Hematopoietic multipotent progenitor cell treated with erythropoietin and hydrocortisone succinate and interleukin-3 and kit ligand, for 8 days (in vitro differentiated cells): ENCODE data around the gene PHYHIPL.

Source experiments
- DNase-seq: peaks from one replicate; pipeline ENCODE4 v3.0.0-alpha.2; 2015

Gene PHYHIPL

DNA sequence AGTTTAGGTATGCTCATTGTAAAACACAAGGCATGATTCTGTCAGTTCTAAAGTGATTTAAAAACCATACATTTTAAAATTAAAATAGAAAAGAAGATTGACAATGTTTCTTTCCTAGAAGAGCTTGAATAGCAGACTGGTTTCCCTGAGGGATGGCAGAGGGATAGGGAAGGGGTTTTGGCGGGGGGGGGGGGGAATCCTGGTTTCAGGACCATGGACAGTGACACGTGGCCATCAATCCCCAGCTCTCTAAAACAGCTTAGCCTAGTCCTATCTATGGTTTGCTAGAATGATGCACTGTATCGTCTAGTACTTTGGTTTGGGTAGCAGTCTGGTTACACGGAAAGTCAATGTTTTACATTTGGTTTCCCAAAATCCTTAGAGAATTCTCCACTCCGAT is 88.7 kb downstream of the PHYHIPL start:
- DNase-seq, result no peak

DNA sequence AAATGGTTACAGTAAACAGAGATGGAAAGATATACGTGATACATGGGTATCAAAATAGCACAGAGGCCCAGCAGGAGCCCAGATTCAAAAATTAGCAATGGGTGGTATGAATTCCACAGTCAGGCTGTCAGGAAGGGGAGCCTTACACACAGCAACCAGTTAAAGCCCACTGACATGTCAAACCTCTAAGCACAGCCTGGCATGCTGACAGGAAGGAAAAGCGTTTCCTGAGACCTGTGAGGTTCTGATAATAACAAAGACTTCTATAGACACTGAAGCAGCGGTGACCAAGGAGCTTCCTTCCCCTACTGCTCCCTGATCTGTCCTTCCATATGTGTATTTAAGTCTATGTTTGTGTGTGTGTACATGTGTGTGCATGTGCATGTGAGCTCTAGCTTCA is 89.9 kb downstream of the PHYHIPL start:
- DNase-seq, result no peak

DNA sequence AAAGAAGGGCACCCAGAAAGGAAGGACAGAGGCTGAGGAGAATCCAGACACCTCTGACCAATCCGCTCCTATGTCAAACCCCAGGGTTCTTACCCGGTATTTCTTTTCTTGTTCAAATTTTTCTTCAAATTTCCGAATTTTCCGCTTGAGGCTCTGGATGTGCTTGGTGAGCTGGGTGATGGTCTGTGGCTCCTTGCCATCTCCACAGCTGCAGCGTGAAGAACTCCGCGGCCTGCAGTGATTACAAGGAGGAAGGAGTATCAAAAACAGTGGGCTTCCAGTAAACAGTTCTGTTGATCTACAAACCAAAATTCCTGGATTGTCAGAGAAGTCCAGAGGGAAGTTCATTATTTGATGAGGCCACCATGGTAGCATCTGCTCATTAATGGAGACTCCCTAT is 92.0 kb downstream of the PHYHIPL start:
- no peak for DNase-seq

DNA sequence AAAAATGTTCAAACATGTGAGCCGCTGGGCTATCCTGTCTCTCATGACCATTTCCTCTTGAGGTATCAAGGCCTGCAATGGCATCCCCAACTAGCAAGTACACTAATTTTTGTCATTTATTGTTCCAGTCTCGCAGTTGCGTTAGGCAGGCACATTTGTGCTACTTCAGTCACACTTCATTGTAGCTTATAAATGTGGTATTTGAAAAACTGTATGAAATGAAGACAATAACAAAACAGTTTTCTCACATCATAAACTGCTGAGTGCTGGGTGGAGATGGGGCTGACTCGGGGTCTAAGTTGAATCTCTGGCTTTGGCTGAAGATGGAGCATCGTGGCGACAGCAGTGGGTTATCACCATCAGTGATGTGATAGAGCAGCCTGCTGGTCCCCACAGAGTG is 93.2 kb downstream of the PHYHIPL start:
- DNase-seq, result no peak

DNA sequence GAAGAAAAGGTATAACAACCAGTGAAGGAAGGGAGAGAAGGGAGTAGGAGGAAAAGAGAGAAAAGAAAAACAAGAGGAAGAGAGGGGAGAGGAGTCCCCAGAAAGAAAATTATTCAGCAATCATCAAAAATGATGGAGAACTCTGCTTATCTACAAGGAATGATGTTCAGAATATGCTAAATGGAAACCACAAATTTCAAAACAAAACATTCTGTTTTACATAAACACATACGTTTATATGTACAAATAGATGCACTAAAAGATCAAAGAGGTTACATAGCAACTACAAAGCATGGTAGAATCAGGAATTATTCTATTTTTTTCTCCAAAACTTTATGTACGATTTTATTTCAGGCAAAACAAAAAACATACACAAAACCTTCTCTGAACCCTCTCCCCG is 94.0 kb downstream of the PHYHIPL start:
- DNase-seq, result no peak

- no peak for DNase-seq
Measured at GRCh38 chr10:59271160-59271559, 94.7 kb downstream of the PHYHIPL start.

- DNase-seq, result no peak
Measured at GRCh38 chr10:59272061-59272460, 95.6 kb downstream of the PHYHIPL start.

- DNase-seq, result no peak
Measured at GRCh38 chr10:59273445-59273844, 97.0 kb downstream of the PHYHIPL start.

- no peak for DNase-seq
Measured at GRCh38 chr10:59276133-59276532, 99.7 kb downstream of the PHYHIPL start.

GRCh38 chr10:59276919-59277318 is 100.5 kb downstream of the PHYHIPL start:
- DNase-seq, result no peak

DNA sequence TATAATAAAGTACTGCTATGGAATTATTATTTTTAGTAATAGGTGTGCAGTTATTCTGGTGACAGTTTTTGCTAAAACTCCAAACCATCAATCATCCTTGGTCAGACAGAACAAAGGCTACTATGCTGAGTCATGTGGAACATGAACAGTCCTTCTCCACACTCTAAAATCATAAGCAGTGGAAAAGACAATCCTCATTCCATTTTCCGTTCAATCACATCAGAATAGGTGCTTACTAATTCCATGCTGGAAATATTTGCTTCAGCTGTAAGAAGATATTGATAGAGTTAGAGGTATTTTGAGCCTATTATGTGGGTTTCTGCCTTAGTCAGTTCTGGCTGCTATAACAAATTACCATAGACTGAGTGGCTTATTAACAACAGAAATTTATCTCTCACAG is 103.0 kb downstream of the PHYHIPL start:
- no peak for DNase-seq

DNA sequence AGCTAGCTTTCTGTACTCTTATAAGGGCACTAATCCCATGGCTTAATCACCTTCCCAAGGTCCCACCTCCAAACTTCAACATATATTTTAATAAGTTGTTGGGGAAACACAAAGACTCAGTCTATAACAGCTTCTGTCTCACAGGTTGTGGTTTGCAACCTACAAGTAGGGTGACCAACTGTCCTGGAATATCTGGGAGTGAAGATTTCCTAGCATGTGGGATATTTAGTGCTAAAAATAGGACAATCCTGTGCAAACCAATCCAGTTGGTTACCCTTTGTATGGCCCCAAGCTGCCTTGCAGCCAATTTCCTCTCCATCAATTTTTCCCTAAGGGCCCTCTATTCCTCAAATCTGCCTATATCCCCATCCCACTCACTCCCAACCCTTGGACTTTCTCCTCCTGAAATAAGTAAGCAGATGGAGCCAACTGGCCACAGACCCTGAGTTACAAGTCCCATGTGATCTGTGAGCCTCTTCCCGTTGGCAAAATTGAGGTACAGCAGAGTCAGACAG is 103.6 kb downstream of the PHYHIPL start:
- DNase-seq, result no peak

GRCh38 chr10:59281861-59282260 is 105.4 kb downstream of the PHYHIPL start:
- DNase-seq, result no peak

- no peak for DNase-seq
Measured at GRCh38 chr10:59283456-59284091, 107.1 kb downstream of the PHYHIPL start.

GRCh38 chr10:59284118-59284975 is 107.9 kb downstream of the PHYHIPL start:
- no peak for DNase-seq

DNA sequence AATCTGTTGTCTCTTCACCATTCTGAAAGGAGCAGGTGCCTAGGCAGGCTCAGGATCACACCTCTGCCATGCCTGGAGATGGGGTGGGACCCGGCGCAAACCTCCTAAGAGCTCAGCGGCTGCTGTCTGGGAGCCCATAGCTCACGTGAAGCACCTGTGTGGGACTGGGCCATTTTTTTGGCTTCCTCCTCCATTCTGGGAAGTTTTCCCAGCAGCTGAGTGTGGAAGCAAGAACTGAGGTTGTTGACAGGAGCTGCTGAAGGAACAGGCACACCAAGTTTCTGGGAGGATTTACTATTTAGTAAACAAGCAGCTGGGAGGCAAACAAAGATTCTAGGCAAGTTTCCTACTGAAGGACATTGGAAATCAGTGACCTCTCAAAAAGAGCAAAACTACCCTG is 108.6 kb downstream of the PHYHIPL start:
- no peak for DNase-seq

GRCh38 chr10:59285848-59286247 is 109.4 kb downstream of the PHYHIPL start:
- no peak for DNase-seq

DNA sequence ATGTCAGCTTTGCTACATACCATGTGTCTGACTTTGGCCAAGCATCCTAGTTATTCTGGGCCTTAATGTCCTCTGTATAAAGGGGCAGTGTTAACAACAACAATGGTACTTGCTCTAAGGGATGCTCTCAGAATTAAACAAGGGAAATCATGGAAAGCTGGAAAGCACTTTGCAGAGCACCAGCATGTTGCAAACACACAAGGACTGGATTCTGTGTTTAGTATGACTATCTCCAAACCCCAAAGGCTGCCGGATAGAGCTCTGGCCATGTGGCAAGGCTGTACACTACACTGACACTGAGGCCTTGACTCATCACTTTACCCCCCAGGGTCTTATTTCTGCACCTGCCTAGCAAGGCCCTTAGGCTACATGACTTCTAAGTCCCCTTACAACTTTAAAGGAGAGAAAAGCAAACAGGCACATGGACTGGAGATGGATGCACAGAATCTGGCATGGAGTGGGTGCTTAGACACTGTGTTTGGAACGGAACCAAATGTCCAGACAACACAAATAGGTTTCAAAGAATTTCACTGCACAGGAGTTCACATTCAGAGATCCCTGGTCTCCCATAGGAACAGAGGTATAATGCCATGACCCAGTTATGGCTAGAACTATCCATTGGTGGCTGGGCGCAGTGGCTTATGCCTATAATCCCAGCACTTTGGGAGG is 111.3 kb downstream of the PHYHIPL start:
- DNase-seq, result no peak

- no peak for DNase-seq
Measured at GRCh38 chr10:59289853-59290252, 113.4 kb downstream of the PHYHIPL start.

- no peak for DNase-seq
Measured at GRCh38 chr10:59290448-59290847, 114.0 kb downstream of the PHYHIPL start.
